HepG2 (cell line): ENCODE measurements around the gene NUP214. TPM values are rescaled to one million over a fixed set of nuclear protein-coding genes. Genes with fewer than 3 reads are reported as not detected.

Experiments
- ATAC-seq: fragments of 200-7000 bp; cut with Tn5 transposase; 3 replicates; pipeline ENCODE4 v1.9.1; 2020; ENCODE audit warnings: mild to moderate bottlenecking, moderate library complexity
- BruUV-seq: library from RNA; stranded (reverse); fragments of 400-500 nt; replicated peaks from 2 replicates; lab custom pipeline; 2021; lab: Mats Ljungman, UMichigan
- CTCF ChIA-PET: fragments of 300-600 bp; formaldehyde crosslinking; extraction: SDS; loops from one replicate; lab custom pipeline; 2021; ENCODE audit warnings: low total read pairs, inconsistent platforms, low intra/inter-chr PET ratio; lab: Yijun Ruan, JAX
- POLR2A ChIA-PET: fragments of 350-600 bp; sonication (Branson Sonifier 250); formaldehyde crosslinking; loops from one replicate; lab custom pipeline; 2020; ENCODE audit warnings: antibody characterized with exemption, inconsistent platforms; lab: Yijun Ruan, JAX
- DNase-seq: peaks from one replicate; pipeline ENCODE4 v3.0.0-alpha.2; 2015; ENCODE audit warnings: low spot score
- FAIRE-seq: peaks from 3 replicates; lab custom pipeline; 2011; peaks lifted over from hg19 to GRCh38; lab: Jason Lieb, UNC
- H2AFZ ChIP-seq: one replicate; pipeline ENCODE4 v1.6.1; 2011; ENCODE audit warnings: low read length, inconsistent platforms
- H3K27ac ChIP-seq: fragments of 300-600 bp; 3 replicates; pipeline ENCODE4 v1.8.0; 2011; ENCODE audit warnings: mixed run types, mild to moderate bottlenecking, mixed read lengths, low read length, inconsistent platforms; ENCODE audit not compliant: insufficient read depth; ENCODE audit errors: extremely low read length
- H3K27me3 ChIP-seq, 2 experiments: fragments of 200-600 bp in 1 of 2; 2 replicates in 1 of 2; 3 replicates in 1 of 2; pipeline versions ENCODE4 v1.6.0 to v1.8.0; 2011; ENCODE audit warnings: low read length in 2 of 2, mild to moderate bottlenecking in 2 of 2, moderate library complexity in 2 of 2, inconsistent platforms in 1 of 2; ENCODE audit not compliant: insufficient read depth in 2 of 2, control insufficient read depth in 1 of 2
- H3K36me3 ChIP-seq, 2 experiments: fragments of 200-600 bp in 1 of 2; replicated peaks in 1 of 2; 2 replicates in 1 of 2; 3 replicates in 1 of 2; pipeline versions ENCODE4 v1.5.1 to v1.8.0; 2011; ENCODE audit warnings: low read length in 2 of 2, inconsistent platforms in 1 of 2; ENCODE audit not compliant: insufficient read depth in 2 of 2, control insufficient read depth in 1 of 2
- H3K4me1 ChIP-seq: 2 replicates; pipeline ENCODE4 v1.5.1; 2012; ENCODE audit warnings: low read length, inconsistent platforms; ENCODE audit not compliant: insufficient read depth
- H3K4me2 ChIP-seq: 2 replicates; pipeline ENCODE4 v1.6.0; 2011; ENCODE audit warnings: low read depth, low read length, inconsistent platforms
- H3K4me3 ChIP-seq, 3 experiments: fragments of 200-600 bp in 1 of 3; sonication (generic), shearing (Covaris generic) in 1 of 3; replicated peaks in 1 of 3; 2 replicates each; pipeline ENCODE4 v1.5.1; 2011 to 2016; ENCODE audit warnings: low read length in 3 of 3, inconsistent platforms in 2 of 3, low read depth in 2 of 3, mild to moderate bottlenecking in 2 of 3, control low read depth in 1 of 3, mixed read lengths in 1 of 3; ENCODE audit not compliant: insufficient read depth in 1 of 3
- H3K79me2 ChIP-seq: one replicate; pipeline ENCODE4 v1.6.1; 2011; ENCODE audit warnings: low read length, inconsistent platforms; ENCODE audit not compliant: insufficient read depth
- H3K9ac ChIP-seq: 2 replicates; pipeline ENCODE4 v1.6.0; 2011; ENCODE audit warnings: mild to moderate bottlenecking, low read depth, low read length, inconsistent platforms; ENCODE audit not compliant: insufficient read depth
- H3K9me3 ChIP-seq: 2 replicates; pipeline ENCODE4 v1.5.1; 2012; ENCODE audit warnings: mild to moderate bottlenecking, low read length
- H4K20me1 ChIP-seq: 2 replicates; pipeline ENCODE4 v1.6.0; 2011; ENCODE audit warnings: inconsistent platforms, mild to moderate bottlenecking, low read length, moderate library complexity; ENCODE audit not compliant: insufficient read depth
- AHDC1 ChIP-seq: sonication (generic); formaldehyde crosslinking; IDR thresholded peaks from 2 replicates; pipeline ENCODE4 v1.5.1; 2020; ENCODE audit warnings: mild to moderate bottlenecking, missing genetic modification reagents, borderline replicate concordance
- EED ChIP-seq: sonication (generic); formaldehyde crosslinking; IDR thresholded peaks from 2 replicates; pipeline ENCODE4 v1.5.0; 2020; ENCODE audit warnings: mild to moderate bottlenecking, missing genetic modification reagents
- EZH2 ChIP-seq: conservative IDR thresholded peaks from 2 replicates; pipeline ENCODE4 v1.6.1; 2012; ENCODE audit warnings: mild to moderate bottlenecking, low read depth, low read length, moderate library complexity
- FOXK1 ChIP-seq: sonication (generic); formaldehyde crosslinking; IDR thresholded peaks from 2 replicates; pipeline ENCODE4 v1.4.0; 2020; ENCODE audit warnings: low read depth, missing genetic modification reagents, borderline replicate concordance
- HOXA7 ChIP-seq: sonication (generic); formaldehyde crosslinking; IDR thresholded peaks from 2 replicates; pipeline ENCODE4 v1.8.1; 2022; ENCODE audit warnings: mild to moderate bottlenecking, missing genetic modification reagents, moderate library complexity
- NR2F6 ChIP-seq, 2 experiments: IDR thresholded peaks; 2 replicates each; pipeline ENCODE4 v1.6.1; 2016; ENCODE audit warnings: antibody characterized with exemption in 1 of 2, mild to moderate bottlenecking in 1 of 2
- REPIN1 ChIP-seq: sonication (generic); formaldehyde crosslinking; IDR thresholded peaks from 2 replicates; pipeline ENCODE4 v1.8.0; 2022; ENCODE audit warnings: missing genetic modification reagents, low read depth, mild to moderate bottlenecking, borderline replicate concordance
- SRY ChIP-seq: sonication (generic); formaldehyde crosslinking; IDR thresholded peaks from 2 replicates; pipeline ENCODE4 v1.8.0; 2022; ENCODE audit warnings: mild to moderate bottlenecking, missing genetic modification reagents
- WIZ ChIP-seq: sonication (generic); formaldehyde crosslinking; IDR thresholded peaks from 2 replicates; pipeline ENCODE4 v1.5.1; 2020; ENCODE audit warnings: mild to moderate bottlenecking, missing genetic modification reagents
- ZNF253 ChIP-seq: sonication (generic); formaldehyde crosslinking; IDR thresholded peaks from 2 replicates; pipeline ENCODE4 v1.8.0; 2022; ENCODE audit warnings: mild to moderate bottlenecking, missing genetic modification reagents, borderline replicate concordance
- ZNF709 ChIP-seq: sonication (generic); formaldehyde crosslinking; IDR thresholded peaks from 2 replicates; pipeline ENCODE4 v1.5.0; 2020; ENCODE audit warnings: mild to moderate bottlenecking, missing genetic modification reagents
- whole genome bisulfite sequencing: methylation state at CpG from one replicate; pipeline ENCODE4 v1.1.6; 2017; ENCODE audit warnings: low lambda C conversion rate; 5-methylcytosine and 5-hydroxymethylcytosine counted together
- in situ Hi-C: cut with HindIII; loops from 2 replicates; pipeline ENCODE4 v1.10.0; 2017; ENCODE audit warnings: low pct_unique_long_range_greater_than_20kb; ENCODE audit not compliant: extremely low pct_ligation_motif_present
- intact Hi-C: fragments of 100-400 bp; cut with micrococcal nuclease; formaldehyde crosslinking; loops from one replicate; pipeline ENCODE4 v1.10.0; 2022; ENCODE audit not compliant: unreplicated experiment
- polyA plus RNA-seq, 8 experiments: library from polyadenylated mRNA; depleted of rRNA in 3 of 8; stranded (reverse) in 7 of 8; unstranded in 1 of 8; fragments of >200 nt; fragmentation: Illumina TruSeq in 4 of 8; extraction: Trizol in 4 of 8; gene quantifications; 2 replicates each; pipeline versions ENCODE4 v1.2.1 to v1.2.3, GENCODE V29; 2011 to 2016; ENCODE audit warnings: low read depth in 4 of 8, missing spikeins in 1 of 8, mixed read lengths in 1 of 8; ENCODE audit not compliant: insufficient read depth in 1 of 8
- total RNA-seq, 5 experiments: library from RNA; depleted of rRNA; stranded (reverse); fragments of >200 nt; fragmentation: Illumina TruSeq; extraction: Trizol; gene quantifications; 2 replicates each; pipeline ENCODE4 v1.2.3, GENCODE V29; 2016; ENCODE audit warnings: low read depth in 1 of 5
- TF ChIP-seq, protein P1 (sequence below): sonication (generic); formaldehyde crosslinking; IDR thresholded peaks from 2 replicates; pipeline ENCODE4 v1.4.0; 2020; ENCODE audit warnings: mild to moderate bottlenecking, missing genetic modification reagents
- TF ChIP-seq, protein P2 (sequence below): sonication (generic); formaldehyde crosslinking; IDR thresholded peaks from 2 replicates; pipeline ENCODE4 v1.4.0; 2020; ENCODE audit warnings: missing genetic modification reagents

NUP214 gene
- total and polyA plus RNA-seq, 2 of the 13 experiments (the other 11 are each of a cell fraction or from before 2014, with no cell fraction given): 8.4 to 16.0 TPM

GRCh38 chr9:131111186-131111853, 14.1 kb upstream of the NUP214 start:
- H3K4me2 ChIP-seq: peak overlapping the region; percentile 53
- H3K27me3 ChIP-seq: no peaks in the 10 kb centered on the region; a peak in 1 of 5 replicates
- no peak overlapping the region for H2AFZ ChIP-seq
- ChIA-PET CTCF (no interaction called here), POLR2A (interaction anchor here (1.8 to 3.2 kb wide), 2 partner anchors 12 to 14 kb away, joined by 8 to 15 read pairs; partner anchors contain the start of gene NUP214)
- H4K20me1 ChIP-seq: no peaks in the 10 kb centered on the region
- H3K9ac ChIP-seq: peak overlapping the region; percentile 45
- H3K4me3 ChIP-seq: peak overlapping the region in 1 of 3 experiments; percentile 7; a peak in 2 of 6 replicates
- H3K79me2 ChIP-seq: no peaks in the 10 kb centered on the region
- H3K9me3 ChIP-seq: no peaks in the 10 kb centered on the region
- peak; percentile 23 for ATAC-seq
- BruUV-seq: no TSS peak
- FAIRE-seq: no peak
- no peaks in the 10 kb centered on the region; a peak in 1 of 5 replicates for H3K36me3 ChIP-seq
- no peak for DNase-seq
- peak overlapping the region; percentile 33 for H3K27ac ChIP-seq
- peaks cover 17% of the 10 kb centered on the region for H3K4me1 ChIP-seq
- intact Hi-C loops: no loop called here
- WGBS: 73% methylated on average over 5 of the region's 10 CpGs
- in situ Hi-C loops: no loop called here
- TF ChIP-seq AHDC1 (CRISPR knock-in tag) (no peak), REPIN1 (CRISPR knock-in tag) (no peak), EZH2 (no peak), EED (CRISPR knock-in tag) (no peak), SRY (no peak), ZNF253 (CRISPR knock-in tag) (no peak), HOXA7 (CRISPR knock-in tag) (no peak), WIZ (CRISPR knock-in tag) (no peak), NR2F6 (IDR thresholded peaks at IDR 0.05) (no peak), NR2F6 (CRISPR knock-in tag; IDR thresholded peaks at IDR 0.05) (no peak), FOXK1 (CRISPR knock-in tag) (no peak), ZNF709 (CRISPR knock-in tag) (no peak)
- TF ChIP-seq, protein P1, sequence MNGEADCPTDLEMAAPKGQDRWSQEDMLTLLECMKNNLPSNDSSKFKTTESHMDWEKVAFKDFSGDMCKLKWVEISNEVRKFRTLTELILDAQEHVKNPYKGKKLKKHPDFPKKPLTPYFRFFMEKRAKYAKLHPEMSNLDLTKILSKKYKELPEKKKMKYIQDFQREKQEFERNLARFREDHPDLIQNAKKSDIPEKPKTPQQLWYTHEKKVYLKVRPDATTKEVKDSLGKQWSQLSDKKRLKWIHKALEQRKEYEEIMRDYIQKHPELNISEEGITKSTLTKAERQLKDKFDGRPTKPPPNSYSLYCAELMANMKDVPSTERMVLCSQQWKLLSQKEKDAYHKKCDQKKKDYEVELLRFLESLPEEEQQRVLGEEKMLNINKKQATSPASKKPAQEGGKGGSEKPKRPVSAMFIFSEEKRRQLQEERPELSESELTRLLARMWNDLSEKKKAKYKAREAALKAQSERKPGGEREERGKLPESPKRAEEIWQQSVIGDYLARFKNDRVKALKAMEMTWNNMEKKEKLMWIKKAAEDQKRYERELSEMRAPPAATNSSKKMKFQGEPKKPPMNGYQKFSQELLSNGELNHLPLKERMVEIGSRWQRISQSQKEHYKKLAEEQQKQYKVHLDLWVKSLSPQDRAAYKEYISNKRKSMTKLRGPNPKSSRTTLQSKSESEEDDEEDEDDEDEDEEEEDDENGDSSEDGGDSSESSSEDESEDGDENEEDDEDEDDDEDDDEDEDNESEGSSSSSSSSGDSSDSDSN: no peak
- TF ChIP-seq, protein P2, sequence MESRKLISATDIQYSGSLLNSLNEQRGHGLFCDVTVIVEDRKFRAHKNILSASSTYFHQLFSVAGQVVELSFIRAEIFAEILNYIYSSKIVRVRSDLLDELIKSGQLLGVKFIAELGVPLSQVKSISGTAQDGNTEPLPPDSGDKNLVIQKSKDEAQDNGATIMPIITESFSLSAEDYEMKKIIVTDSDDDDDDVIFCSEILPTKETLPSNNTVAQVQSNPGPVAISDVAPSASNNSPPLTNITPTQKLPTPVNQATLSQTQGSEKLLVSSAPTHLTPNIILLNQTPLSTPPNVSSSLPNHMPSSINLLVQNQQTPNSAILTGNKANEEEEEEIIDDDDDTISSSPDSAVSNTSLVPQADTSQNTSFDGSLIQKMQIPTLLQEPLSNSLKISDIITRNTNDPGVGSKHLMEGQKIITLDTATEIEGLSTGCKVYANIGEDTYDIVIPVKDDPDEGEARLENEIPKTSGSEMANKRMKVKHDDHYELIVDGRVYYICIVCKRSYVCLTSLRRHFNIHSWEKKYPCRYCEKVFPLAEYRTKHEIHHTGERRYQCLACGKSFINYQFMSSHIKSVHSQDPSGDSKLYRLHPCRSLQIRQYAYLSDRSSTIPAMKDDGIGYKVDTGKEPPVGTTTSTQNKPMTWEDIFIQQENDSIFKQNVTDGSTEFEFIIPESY (CRISPR knock-in tag): no peak
